Parathyroid adenoma (tissue), 2 donors: Measurements from ENCODE around the gene NR1H2.
A peak's percentile ranks its signal among the peaks of the same experiment; 100 is the strongest.

Experiments
- H2AFZ ChIP-seq: fragments of 300-600 bp; sonication (generic); one replicate; pipeline ENCODE4 v1.7.0; 2017; ENCODE audit warnings: antibody characterized with exemption, mild to moderate bottlenecking
- H3K27ac ChIP-seq: fragments of 300-600 bp; sonication (generic); one replicate; pipeline ENCODE4 v1.7.0; 2017
- H3K27me3 ChIP-seq: fragments of 300-600 bp; sonication (generic); one replicate; pipeline ENCODE4 v1.7.0; 2017; ENCODE audit warnings: low read length; ENCODE audit not compliant: control insufficient read depth, insufficient read depth
- H3K36me3 ChIP-seq: fragments of 300-600 bp; sonication (generic); one replicate; pipeline ENCODE4 v1.7.0; 2017; ENCODE audit warnings: low read length; ENCODE audit not compliant: control insufficient read depth, insufficient read depth
- H3K4me1 ChIP-seq: fragments of 300-600 bp; sonication (generic); one replicate; pipeline ENCODE4 v1.7.0; 2017; ENCODE audit warnings: control low read depth
- H3K4me2 ChIP-seq: fragments of 300-600 bp; sonication (generic); one replicate; pipeline ENCODE4 v1.7.0; 2017; ENCODE audit warnings: low read length
- H3K4me3 ChIP-seq: fragments of 300-600 bp; sonication (generic); one replicate; pipeline ENCODE4 v1.7.0; 2017; ENCODE audit warnings: low read depth, low read length
- H3K79me2 ChIP-seq: fragments of 300-600 bp; sonication (generic); one replicate; pipeline ENCODE4 v1.7.0; 2017; ENCODE audit warnings: control low read depth
- H3K9ac ChIP-seq: fragments of 300-600 bp; sonication (generic); one replicate; pipeline ENCODE4 v1.7.0; 2017; ENCODE audit warnings: mild to moderate bottlenecking
- H3K9me3 ChIP-seq: fragments of 300-600 bp; sonication (generic); one replicate; pipeline ENCODE4 v1.7.0; 2017; ENCODE audit warnings: low read length; ENCODE audit not compliant: control insufficient read depth
- TF ChIP-seq, protein P1 (sequence below): fragments of 300-600 bp; sonication (generic); IDR thresholded peaks from one replicate; pipeline ENCODE4 v1.7.0; 2017; ENCODE audit warnings: antibody characterized with exemption, mild to moderate bottlenecking
- donor health status: primary hyperparathyroidism.

Gene NR1H2

DNA sequence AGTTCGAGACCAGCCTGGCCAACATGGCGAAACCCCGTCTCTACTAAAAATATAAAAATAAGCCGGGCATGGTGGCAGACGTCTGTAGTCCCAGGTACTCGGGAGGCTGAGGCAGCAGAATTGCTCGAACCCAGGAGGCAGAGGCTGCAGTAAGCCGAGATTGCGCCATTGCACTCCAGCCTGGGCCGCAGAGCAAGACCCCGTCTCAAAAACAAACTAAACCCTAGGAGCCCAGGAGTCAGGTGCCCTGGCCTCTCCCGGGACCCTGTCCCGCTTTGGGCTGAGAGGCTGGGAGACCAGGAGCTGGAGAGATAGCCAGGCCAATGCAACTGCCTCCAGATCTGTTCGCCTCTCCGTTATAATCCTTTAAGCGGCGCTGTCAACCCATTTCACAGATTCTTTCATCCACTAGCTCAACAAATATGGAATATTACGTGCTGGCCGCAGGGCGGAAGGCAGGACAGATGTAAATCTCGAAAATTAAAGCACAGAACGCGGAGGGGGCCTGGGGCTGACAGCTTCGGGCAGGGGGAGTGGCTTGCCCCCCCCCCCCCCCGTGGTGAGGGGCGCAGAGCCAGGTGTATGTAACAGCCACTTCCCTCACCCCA is 51.2 kb downstream of the NR1H2 start:
- H3K9ac ChIP-seq: no peak overlapping the region
- H3K4me2 ChIP-seq: peak overlapping the region; percentile 48
- no peaks in the 10 kb centered on the region for H3K27me3 ChIP-seq
- H3K27ac ChIP-seq: no peak overlapping the region
- H3K4me1 ChIP-seq: peaks cover 4% of the 10 kb centered on the region
- H2AFZ ChIP-seq: peak overlapping the region; percentile 65
- no peaks in the 10 kb centered on the region for H3K79me2 ChIP-seq
- H3K36me3 ChIP-seq: no peaks in the 10 kb centered on the region
- TF ChIP-seq, protein P1, sequence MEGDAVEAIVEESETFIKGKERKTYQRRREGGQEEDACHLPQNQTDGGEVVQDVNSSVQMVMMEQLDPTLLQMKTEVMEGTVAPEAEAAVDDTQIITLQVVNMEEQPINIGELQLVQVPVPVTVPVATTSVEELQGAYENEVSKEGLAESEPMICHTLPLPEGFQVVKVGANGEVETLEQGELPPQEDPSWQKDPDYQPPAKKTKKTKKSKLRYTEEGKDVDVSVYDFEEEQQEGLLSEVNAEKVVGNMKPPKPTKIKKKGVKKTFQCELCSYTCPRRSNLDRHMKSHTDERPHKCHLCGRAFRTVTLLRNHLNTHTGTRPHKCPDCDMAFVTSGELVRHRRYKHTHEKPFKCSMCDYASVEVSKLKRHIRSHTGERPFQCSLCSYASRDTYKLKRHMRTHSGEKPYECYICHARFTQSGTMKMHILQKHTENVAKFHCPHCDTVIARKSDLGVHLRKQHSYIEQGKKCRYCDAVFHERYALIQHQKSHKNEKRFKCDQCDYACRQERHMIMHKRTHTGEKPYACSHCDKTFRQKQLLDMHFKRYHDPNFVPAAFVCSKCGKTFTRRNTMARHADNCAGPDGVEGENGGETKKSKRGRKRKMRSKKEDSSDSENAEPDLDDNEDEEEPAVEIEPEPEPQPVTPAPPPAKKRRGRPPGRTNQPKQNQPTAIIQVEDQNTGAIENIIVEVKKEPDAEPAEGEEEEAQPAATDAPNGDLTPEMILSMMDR: no peak
- no peaks in the 10 kb centered on the region for H3K9me3 ChIP-seq
- H3K4me3 ChIP-seq: no peak overlapping the region

DNA sequence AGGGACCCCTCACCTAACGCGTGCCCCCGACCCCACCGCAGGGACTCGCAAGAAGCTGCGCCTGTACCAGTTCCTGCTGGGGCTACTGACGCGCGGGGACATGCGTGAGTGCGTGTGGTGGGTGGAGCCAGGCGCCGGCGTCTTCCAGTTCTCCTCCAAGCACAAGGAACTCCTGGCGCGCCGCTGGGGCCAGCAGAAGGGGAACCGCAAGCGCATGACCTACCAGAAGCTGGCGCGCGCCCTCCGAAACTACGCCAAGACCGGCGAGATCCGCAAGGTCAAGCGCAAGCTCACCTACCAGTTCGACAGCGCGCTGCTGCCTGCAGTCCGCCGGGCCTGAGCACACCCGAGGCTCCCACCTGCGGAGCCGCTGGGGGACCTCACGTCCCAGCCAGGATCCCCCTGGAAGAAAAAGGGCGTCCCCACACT is 51.8 kb downstream of the NR1H2 start:
- Histone ChIP-seq H3K36me3 (no peaks in the 10 kb centered on the region), H3K79me2 (no peaks in the 10 kb centered on the region), H3K27me3 (no peaks in the 10 kb centered on the region), H3K4me3 (peak overlapping the region; percentile 25), H3K27ac (peak overlapping the region; percentile 9), H3K4me1 (peaks cover 9% of the 10 kb centered on the region), H3K9me3 (no peaks in the 10 kb centered on the region), H3K4me2 (peak overlapping the region; percentile 48), H2AFZ (peak overlapping the region; percentile 65), H3K9ac (no peak overlapping the region)
- TF ChIP-seq, protein P1: no peak

DNA sequence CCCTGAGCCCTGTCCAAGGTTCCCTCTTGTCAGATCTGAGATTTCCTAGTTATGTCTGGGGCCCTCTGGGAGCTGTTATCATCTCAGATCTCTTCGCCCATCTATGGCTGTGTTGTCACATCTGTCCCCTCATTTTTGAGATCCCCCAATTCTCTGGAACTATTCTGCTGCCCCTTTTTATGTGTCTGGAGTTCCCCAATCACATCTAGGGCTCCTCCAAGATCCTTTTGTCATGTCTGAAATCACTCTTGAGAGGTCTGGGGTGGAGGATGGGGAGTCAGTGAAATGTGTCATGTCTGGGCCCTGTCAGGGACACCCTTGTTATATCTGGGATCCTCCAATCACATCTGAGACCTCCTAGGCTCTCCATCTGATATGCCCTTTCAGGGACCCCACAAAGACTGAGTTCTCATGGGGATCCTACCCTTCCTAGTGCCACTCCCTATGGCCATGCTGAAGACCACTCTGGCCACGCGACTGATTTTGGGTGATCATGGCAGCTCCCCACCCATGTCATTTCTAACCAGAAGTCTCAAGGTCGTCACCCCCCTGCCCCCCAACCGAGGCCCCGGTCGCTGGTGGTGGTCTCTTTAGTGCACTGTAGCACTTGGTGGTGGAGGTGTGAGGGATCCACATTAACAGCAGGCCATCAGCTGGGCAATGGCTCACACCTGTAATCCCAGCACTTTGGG is 52.7 kb downstream of the NR1H2 start:
- H3K79me2 ChIP-seq: no peaks in the 10 kb centered on the region
- H3K4me1 ChIP-seq: peaks cover 10% of the 10 kb centered on the region
- no peak overlapping the region for H3K4me2 ChIP-seq
- H2AFZ ChIP-seq: no peak overlapping the region
- TF ChIP-seq, protein P1: no peak
- H3K9ac ChIP-seq: no peak overlapping the region
- no peak overlapping the region for H3K4me3 ChIP-seq
- H3K9me3 ChIP-seq: no peaks in the 10 kb centered on the region
- H3K27me3 ChIP-seq: no peaks in the 10 kb centered on the region
- H3K27ac ChIP-seq: no peak overlapping the region
- H3K36me3 ChIP-seq: no peaks in the 10 kb centered on the region

DNA sequence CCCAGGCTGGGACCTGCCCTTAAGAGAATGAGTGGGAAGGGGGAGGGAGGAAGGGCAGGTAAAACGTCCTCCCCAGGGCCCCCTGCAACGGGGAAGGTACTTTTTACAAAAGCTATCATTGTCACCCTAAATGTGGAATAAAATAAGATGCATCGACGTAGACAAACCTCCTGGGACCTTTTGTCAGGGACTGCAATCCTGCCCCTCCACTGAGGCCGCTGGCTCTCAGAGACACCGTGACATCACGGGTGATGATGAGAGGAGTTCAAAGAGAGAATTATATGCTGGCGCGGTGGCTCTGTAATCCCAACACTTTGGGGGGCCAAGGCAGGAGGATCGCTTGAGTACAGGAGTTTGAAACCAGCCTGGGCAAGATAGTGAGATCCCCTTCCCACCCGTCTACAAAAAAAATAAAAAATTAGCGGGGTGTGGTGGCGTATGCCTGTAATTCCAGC is 54.7 kb downstream of the NR1H2 start:
- no peaks in the 10 kb centered on the region for H3K36me3 ChIP-seq
- H3K79me2 ChIP-seq: no peaks in the 10 kb centered on the region
- TF ChIP-seq, protein P1: no peak
- H3K4me3 ChIP-seq: peak overlapping the region; percentile 59
- no peaks in the 10 kb centered on the region for H3K9me3 ChIP-seq
- no peaks in the 10 kb centered on the region for H3K27me3 ChIP-seq
- H3K4me2 ChIP-seq: peak overlapping the region; percentile 99
- H3K27ac ChIP-seq: no peak overlapping the region
- H3K9ac ChIP-seq: no peak overlapping the region
- H3K4me1 ChIP-seq: peaks cover 15% of the 10 kb centered on the region
- H2AFZ ChIP-seq: peak overlapping the region; percentile 91
